HG03039 (cell line): Measurements from ENCODE around the gene HAO2.
"Not testable (repeated sequence)": the region's sequence is repeated elsewhere in the genome, so short reads cannot be mapped to it uniquely, and the experiment has no call there.

Experiments used
- ATAC-seq: cut with Tn5 transposase; IDR thresholded peaks from one replicate; pipeline ENCODE4 v1.9.1; 2021; ENCODE audit warnings: mild to moderate bottlenecking, moderate library complexity; ENCODE audit not compliant: unreplicated experiment

HAO2 gene

DNA sequence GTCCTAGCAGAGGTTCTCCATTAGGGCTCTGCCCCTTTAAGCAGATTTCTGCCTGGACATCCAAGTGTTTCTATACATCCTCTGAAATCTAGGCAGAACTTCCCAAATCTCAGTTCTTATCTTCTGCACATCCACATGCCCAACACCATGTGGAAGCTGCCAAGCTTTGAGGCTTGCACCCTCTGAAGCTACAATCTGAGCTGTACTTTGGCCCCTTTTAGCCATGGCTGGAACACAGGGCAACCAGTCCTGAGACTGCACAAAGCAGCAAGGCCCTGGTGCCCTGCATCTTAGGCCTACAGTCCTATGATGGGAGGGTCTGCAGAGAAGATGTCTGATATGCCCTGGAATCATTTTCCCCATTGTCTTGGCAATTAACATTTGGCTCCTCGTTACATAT lies 8.0 kb downstream of the HAO2 start:
- no peak for ATAC-seq

DNA sequence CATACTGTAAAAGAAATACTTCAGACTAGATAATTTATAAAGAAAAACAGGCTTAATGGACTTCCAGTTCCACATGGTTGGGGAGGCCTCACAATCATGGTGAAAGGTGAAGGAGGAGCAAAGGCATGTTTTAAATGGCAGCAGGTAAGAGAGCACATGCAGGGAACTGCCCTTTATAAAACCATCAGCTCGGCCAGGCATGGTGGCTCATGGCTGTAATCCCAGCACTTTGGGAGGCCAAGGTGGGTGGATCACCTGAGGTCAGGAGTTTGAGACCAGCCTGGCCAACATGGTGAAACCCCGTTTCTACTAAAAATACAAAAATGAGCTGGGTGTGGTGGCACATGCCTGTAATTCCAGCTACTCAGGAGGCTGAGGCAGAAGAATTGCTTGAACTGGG lies 9.0 kb downstream of the HAO2 start:
- ATAC-seq: not testable (repeated sequence)

DNA sequence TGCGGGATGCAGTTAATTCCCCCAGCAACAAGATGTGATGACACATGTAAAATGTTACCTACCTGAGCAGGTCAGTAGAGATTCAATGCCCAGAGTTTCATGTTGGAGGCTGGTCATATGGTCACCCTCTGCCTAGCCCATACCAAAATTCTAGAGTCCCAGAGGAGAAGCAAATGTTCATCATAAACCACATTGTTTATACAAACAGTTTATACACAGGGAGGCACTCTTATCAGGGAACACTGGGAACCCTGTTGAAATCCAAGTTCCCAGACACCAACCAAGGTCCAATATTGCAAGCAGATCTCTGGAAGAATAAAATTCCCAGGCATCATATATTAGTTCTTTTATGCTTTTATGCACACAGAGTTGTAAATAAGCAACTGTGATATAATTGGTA lies 10.5 kb downstream of the HAO2 start:
- no peak for ATAC-seq

DNA sequence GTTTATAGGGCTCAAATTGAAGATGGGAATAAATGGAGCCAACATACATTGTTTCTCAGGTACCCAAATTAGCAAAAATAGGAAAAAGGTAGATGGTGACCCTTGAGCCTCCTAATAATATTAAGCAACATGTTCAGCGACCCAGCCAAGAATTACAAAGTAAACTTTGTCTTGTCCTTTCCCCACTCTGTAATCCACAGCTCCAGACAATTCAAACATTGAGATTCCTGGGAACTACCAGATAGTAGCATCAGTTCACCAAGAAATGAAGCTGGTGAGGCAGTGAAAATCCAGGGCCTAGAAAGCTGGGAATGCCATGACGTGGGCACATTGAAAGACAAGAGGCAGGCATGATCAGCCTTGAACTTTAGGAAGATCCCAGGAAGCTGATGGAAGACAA lies 11.7 kb downstream of the HAO2 start:
- no peak for ATAC-seq

DNA sequence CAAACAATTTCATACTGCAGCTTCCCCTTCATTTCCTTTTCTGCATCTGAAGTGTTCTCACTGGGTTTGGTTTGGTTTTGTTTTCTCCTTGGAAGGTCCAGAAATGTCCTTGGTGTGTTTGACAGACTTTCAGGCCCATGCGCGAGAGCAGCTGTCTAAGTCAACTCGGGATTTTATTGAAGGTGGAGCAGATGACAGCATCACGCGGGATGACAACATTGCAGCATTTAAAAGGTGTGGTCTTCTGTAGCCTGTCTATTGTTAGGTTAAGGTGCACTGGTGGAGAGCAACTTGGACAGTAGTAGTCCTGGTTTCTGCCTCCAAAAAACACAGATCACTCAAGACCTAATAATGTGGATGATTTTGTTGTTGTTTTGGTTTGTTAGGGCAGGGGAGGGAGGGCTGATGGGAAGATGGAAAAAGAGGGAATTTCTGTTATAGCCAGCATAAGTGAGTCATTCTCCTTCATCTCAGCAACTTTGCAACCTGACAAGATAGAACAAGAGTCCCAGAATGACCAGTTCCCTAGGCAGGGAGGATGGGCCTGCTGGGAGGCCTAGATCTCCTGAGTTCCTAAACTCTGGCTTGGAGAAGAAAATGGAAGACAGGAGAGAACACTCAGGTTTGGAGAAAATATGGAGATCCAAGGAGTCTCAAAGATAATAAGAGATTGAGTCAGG lies 12.5 kb downstream of the HAO2 start:
- ATAC-seq: no peak

DNA sequence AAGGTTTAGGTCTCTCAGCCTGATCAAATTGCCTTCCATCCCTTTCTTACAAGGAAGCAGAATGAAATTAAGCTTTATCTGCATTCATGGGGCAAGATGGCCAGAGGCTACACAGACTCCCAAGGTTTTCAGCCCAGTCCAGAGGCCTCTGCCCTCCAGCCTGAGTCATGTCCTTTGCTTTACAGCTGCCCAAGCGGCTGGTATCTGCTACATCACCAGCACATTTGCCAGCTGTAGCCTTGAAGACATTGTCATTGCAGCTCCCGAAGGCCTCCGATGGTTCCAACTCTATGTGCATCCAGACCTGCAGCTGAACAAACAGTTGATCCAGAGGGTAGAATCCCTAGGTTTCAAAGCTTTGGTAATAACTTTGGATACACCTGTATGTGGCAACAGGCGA lies 16.0 kb downstream of the HAO2 start:
- ATAC-seq: no peak

DNA sequence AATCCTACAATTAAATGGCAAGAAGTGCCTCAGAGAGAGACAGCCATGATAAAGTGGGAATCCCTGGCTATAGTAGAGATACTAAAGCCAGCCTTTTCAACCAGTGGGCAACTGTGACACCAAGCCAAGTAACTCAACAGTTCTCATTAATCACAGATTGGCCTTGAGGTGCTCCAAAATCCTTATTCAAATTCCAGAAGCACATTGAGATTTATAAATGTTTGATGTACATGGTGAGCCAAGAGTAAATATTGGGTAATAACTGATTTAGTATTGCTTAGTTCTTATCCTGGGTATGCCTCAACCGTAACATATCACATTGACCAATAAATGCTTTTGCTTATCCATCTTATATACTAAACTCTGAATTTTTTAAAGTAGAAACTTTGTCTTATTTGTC lies 17.1 kb downstream of the HAO2 start:
- ATAC-seq: no peak

DNA sequence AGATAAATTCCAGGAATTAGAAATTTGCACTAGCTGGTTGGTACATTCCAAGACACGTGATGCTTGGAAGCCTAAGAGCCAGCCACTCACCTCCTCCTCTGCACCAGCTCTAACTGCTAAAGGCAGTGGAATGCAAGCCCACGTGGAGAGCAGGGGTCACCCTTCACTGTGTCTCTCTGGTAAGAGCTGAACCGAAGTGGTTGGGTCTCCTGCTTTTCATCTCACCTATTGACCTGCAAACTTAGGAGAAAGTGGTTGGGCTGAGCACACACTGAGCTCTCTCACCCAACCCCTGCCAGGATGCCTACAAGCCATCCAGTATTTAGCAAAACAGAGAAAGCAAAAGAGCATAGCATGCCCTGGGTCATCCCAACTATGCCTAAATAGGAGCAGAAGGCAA lies 19.3 kb downstream of the HAO2 start:
- no peak for ATAC-seq

DNA sequence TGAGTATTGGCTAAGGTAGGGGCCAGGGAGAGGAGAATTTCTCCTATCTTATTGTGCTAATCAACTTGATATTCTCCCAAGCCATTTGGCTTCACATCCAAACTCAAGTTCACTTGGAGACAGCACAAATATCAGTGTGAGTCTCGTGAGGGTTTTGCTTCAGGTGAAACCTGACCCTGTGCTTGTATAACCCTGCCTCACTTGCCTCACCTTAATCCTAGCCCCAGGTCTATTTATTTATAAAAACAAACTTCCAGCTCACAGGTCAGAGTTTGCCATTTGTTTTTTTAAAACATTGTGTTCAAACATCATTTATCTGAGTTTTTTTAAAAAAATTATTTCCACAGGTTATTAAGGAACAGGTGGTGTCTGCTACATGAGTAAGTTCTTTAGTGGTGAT lies 19.9 kb downstream of the HAO2 start:
- ATAC-seq: no peak

DNA sequence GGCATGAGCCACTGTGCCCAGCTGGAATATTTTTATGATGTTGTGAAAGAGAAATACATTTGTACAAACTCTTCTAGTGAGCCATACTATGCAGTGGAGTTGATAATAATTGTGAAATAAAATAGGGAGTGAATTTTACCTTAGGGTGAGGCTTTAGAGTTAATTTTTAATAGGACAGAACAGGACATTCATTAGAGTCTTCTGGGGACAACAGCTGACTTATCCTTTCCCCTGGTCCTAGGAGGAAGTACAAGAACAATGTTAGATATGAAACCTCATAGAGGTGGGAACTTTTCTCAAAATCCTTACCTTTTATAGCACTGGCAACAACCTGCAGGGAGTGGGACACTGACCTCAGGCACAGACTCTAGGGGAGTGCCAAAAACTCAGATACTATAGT lies 21.9 kb downstream of the HAO2 start:
- no peak for ATAC-seq

DNA sequence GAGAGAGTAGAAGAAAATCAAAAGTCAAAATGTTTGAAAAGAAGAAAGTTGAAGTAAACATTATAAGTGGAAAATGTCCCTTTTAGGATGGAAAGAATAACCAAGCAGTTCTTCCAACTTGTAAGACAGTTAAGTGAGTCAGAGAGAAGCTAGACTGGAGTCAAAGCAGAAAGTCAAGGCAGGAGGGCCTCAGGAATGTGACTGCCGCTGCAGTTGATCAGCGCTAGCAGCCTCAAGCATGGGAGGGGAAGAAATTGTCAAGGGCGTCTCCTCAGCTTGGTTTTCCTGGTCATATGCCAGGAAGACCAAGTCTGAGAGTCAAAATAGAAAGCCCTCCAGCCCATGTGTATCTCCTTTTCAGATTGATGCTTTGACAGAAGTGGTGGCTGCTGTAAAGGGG lies 23.2 kb downstream of the HAO2 start:
- no peak for ATAC-seq

DNA sequence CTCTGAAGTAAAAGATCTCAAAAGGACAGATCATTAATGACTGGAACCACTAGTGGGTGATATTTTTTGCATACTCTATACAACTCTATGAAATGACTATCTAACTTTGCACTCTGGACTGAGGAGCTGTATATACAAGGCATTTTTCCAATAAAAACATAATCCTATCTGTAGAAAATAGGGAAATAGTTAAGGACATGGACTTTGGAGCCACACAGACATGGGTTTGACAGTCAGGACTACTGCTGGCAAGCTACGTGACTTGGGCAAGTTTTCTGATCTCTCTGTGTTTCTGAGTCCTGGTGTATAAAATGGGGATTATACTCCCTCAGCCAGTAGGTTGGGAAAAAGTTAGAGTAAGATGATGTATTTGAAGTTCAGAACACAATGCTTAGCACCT lies 25.5 kb downstream of the HAO2 start:
- ATAC-seq: no peak

DNA sequence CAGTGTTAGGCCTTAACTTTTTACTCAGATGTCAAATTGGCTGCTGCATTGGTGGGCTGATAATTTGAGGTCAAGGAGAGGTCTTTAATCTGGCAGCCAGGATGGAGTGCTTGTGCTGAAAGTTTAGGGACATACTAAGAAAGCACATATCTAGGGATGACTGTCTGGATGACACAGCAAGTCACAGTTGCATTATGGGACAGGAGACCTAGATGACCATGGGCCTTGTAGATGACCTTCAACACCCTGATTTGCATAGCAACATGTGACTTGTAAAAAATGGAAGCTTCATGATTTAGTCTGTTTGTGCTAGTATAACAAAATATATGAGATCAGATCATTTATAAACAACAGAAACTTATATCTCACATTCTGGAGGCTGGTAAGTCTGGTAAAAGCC lies 28.4 kb downstream of the HAO2 start:
- ATAC-seq: no peak

DNA sequence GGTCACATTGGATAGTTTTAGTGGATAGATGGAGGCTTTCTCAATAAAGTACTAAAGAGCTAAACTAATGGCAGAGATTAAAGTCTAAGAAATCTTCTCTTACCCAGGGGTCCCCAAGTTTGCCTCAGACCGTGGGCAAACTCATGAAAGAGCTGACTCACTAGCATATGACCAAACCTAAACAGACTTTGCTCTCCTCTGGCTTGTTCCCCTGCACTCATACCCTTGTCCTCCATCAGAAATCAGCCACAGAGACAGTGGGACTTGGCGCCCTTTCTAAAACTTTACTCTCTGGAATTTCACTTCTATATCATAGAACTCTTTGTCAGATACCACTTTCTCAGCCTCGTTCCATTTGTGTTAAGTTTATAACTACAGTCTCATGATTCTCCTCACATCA lies 29.4 kb downstream of the HAO2 start:
- no peak for ATAC-seq

DNA sequence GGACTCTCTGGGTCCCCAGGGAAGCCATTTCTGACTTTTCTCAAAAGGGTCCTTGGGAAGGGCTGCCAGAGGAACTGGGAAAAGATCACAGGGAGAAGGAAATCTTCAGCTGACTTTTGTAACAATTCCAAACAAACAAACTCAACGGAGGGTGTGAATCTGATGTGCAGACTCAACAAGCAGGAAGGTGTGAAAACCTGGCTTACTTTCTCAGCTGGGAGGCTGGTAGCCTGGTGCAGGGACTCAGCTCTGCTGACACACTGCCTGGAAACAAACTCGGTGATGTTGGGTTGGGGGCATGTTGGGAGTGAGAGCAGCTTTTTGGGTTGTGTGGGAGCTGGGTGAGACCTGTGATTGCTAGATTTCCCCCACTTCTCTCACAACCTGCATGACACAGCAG lies 36.2 kb downstream of the HAO2 start:
- no peak for ATAC-seq

DNA sequence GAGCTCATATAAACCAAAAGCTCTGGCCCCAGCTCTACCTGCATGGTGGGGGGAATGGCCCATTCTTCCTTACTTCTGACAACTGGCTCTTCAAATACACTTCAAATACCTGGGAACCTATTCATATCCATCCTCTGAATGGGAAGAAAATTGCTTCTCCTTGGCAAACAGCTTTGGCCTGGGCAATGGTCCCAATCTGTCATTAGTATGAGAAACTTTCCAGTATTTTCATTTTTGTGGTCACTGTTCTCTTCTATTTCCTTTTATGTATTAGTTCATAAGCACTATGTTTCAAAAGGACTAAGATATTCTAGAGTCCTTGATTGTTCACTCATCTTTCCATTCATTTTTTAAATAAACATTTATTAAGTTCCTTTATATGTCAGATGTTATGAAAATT lies 41.1 kb downstream of the HAO2 start:
- no peak for ATAC-seq

DNA sequence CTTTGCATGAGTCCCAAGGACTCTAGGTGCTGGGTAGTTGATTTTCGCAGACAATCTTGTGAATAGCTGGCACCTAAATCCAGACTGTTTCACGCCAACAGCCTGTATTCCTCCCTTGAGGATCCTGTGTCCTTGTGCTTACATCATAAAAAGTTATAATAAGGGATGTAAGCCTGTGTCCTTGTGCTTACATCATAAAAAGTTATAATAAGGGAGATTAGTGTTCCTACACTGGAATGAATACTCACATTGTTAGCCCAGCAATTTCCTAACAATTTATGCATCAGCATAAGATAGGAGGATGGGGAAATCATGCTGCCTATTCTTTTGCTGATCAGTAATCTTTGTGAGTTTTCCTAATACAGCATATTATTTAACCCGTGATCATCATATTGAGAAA lies 42.4 kb downstream of the HAO2 start:
- ATAC-seq: no peak

DNA sequence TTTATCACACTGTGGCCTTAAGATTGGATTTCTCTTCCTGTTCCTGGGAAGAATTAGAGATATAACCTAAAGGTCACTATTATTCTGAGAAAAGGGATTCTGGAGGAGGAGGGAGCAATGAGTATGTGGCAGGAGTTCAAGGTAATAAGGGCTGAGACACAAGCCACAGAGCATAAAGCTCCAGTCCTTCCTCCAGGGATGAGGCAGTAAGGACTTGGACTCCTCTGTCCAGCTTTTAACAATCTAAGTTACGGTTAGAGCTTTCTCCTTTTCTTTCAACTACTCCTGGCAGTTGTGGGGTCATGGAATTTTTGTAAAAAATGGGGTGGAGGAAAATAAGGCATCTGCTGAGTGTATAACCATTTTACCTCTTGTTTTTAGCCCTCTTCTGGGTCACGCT lies 46.4 kb downstream of the HAO2 start, which contains the start of gene HSD3B2:
Gene HSD3B2, plus strand, starts transcription at position 201 of the 400 bp plus-strand sequence. CDS start 270 bp downstream, outside the sequence.
- ATAC-seq: no peak

DNA sequence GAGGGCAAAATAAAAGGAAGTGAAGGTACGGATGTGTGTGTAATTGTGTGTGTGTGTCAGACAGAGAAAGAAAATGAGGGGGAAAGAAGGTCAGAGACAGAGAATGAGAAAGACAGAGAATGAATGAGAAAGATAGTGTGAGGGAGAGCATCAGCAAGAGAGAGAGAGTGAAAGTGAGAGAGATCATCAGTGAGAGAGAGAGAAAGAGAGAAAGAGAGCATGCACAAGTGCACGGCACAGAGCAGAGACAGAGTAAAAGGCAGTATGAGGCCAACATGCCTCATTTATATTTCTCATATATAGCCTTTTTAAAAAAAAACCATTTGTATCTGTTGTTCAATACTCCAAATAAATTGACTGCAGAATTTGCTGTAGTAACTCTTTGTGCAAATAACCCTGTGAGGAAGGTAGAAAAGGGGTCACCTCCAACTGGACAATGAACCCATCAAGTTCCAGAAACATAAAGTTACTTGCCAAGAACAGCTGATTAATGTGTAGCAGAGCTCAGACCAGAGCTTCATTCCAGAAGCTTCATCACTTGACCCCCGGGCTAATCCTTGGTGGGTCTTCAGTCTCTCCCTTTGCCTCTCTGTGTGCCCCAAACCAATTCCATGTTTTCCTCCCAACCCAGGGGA lies 47.5 kb downstream of the HAO2 start:
- no peak for ATAC-seq

DNA sequence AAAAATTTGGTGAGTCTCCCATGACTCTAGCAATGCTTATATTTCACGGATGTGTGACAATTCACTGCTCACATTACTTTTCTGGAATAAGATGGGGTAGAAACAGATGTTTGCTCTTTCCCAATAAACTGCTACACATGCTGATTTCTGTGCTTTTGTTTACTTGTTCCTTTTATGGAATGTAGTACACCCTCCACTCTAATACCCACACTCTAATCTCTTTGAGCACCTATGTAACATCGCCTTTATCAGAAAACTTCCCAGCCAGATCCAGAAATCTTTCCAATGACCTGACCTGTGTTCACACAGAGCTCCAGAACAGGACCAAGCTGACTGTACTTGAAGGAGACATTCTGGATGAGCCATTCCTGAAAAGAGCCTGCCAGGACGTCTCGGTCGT lies 50.5 kb downstream of the HAO2 start:
- no peak for ATAC-seq

DNA sequence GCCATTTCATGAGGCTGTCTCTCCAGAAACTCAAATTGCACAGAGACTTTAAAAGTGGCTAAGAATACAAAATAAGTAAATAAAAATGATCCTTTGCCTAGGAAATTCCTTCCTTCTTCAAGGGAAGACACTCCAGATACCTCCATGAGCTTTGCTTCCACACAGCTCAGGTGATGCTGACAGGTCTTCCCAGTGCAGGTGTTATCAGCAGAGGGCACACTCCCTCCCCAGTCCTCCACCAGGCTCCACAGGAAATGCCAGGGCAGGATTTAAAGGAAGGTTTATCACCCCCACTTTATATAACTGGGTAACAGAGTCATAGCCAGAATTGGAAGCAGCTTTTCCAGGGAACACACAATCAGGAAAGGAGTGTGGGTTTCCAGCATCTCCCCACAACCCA lies 52.1 kb downstream of the HAO2 start:
- ATAC-seq: no peak

DNA sequence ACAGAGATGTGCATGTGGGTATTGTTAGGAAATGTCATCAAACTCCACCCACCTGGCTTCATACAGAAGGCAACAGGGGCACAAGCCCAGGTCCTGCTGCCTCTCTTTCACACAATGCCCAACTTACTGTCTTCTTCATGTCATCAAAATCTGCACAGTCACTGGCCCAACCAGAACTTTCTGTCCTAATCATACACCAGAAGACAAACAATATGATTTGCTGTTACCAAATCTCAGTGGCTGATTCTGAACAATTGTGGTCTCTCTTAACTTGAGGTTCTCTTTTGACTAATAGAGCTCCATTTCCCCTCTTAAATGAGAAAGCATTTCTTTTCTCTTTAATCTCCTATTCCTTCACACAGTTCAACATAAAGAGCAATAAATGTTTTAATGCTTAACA lies 54.0 kb downstream of the HAO2 start:
- ATAC-seq: no peak

DNA sequence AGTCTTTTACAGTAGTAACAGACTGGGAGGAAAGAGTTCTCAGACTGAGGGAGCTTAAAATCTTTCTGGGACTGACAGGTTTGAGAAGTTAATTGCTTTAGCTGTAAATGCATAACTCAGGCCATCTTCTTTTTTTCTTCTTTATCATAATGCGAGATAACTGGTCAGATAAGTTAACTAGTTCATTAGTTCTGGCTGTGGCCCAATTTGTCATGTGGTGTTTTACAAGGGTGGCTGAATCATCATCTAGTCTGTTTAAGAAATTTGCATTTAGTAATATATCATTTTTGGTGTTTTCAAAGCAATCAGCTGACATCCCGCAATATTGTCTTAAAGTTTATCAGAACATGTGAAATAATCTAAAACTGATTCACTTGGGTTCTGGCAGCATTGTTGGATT lies 60.4 kb downstream of the HAO2 start:
- no peak for ATAC-seq
